ENCODE measurements around the gene EHBP1. TPM values are rescaled to one million over a fixed set of nuclear protein-coding genes. Genes with fewer than 3 reads are reported as not detected.

EHBP1 gene
- total and polyA plus RNA-seq, 7 donors = 3.9 to 20.2 (median 14.3) TPM

GRCh38 chr2:62844311-62845090, 139.0 kb downstream of the EHBP1 start:
- DNase-seq (no peak), ATAC-seq (no peak)
- Histone ChIP-seq H3K36me3 (ENCODE audit: insufficient read depth in 1 of 2, low read depth in 1 of 2) (no peaks in the 10 kb centered on the region), H3K27ac (no peak overlapping the region), H3K4me3 (no peak overlapping the region), H3K27me3 (ENCODE audit: insufficient read depth in 3 of 3, low read length in 2 of 3) (no peaks in the 10 kb centered on the region), H3K4me1 (no peaks in the 10 kb centered on the region), H3K9me3 (peaks cover 9% of the 10 kb centered on the region)
- no peak for TF ChIP-seq CTCF (IDR thresholded peaks at IDR 0.05)
- intact Hi-C loops (cut with DNase I) = no loop called here
- WGBS, 3 donors = 92 to 98% (median 95%) methylated on average over 1 of the region's 1 CpG

DNA sequence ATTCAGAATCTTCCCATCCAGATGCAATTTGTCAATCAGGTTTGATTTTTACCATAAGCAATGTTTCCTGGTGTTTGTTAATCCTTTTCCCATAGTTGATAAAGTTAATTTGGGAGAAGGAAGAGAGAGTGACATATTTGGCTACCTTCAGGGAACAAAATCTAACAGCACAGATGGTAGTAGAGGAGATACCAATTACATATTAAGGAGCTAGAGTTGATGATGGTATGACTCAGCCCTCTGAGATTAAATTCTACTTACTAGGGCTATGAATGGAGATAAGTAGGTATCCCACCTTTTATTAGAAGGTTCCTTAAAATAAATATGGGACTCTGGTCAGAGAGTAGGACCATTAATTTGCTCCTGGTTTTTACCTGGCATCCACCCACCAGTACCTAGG, 139.7 kb downstream of the EHBP1 start:
- no peak overlapping the region for H3K27ac ChIP-seq
- H3K36me3 ChIP-seq (ENCODE audit: insufficient read depth in 1 of 2, low read depth in 1 of 2) = no peaks in the 10 kb centered on the region
- intact Hi-C loops (cut with DNase I) = no loop called here
- TF ChIP-seq CTCF (IDR thresholded peaks at IDR 0.05) = no peak
- H3K9me3 ChIP-seq = peaks cover 9% of the 10 kb centered on the region
- no peak for ATAC-seq
- no peak for DNase-seq
- H3K4me3 ChIP-seq = no peak overlapping the region
- no peaks in the 10 kb centered on the region for H3K4me1 ChIP-seq
- H3K27me3 ChIP-seq (ENCODE audit: insufficient read depth in 3 of 3, low read length in 2 of 3) = no peaks in the 10 kb centered on the region

DNA sequence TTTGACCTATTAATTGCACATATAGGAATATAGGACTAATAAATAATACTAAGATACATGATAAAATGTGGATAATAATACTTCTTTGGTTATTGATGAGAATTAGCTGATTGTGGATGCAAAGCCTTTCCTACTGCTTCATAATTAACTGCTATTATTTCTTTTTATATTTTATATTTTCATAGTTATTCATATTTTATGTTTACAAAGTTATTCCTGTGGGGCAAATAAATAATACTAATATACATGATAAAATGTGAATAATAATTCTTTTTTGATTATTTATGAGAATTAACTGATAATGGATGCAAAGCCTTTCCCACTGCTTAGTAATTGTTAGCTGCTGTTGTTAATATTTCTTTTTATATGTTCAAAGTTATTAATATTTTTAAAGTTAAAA, 146.7 kb downstream of the EHBP1 start:
- DNase-seq (no peak), ATAC-seq (no peak)
- Histone ChIP-seq H3K4me3 (no peak overlapping the region), H3K9me3 (peaks cover 5% of the 10 kb centered on the region), H3K27ac (no peak overlapping the region), H3K4me1 (no peaks in the 10 kb centered on the region), H3K27me3 (ENCODE audit: insufficient read depth in 3 of 3, low read length in 2 of 3) (no peaks in the 10 kb centered on the region), H3K36me3 (ENCODE audit: insufficient read depth in 1 of 2, low read depth in 1 of 2) (no peaks in the 10 kb centered on the region)
- intact Hi-C loops (cut with DNase I) = no loop called here
- TF ChIP-seq CTCF (IDR thresholded peaks at IDR 0.05) = no peak

DNA sequence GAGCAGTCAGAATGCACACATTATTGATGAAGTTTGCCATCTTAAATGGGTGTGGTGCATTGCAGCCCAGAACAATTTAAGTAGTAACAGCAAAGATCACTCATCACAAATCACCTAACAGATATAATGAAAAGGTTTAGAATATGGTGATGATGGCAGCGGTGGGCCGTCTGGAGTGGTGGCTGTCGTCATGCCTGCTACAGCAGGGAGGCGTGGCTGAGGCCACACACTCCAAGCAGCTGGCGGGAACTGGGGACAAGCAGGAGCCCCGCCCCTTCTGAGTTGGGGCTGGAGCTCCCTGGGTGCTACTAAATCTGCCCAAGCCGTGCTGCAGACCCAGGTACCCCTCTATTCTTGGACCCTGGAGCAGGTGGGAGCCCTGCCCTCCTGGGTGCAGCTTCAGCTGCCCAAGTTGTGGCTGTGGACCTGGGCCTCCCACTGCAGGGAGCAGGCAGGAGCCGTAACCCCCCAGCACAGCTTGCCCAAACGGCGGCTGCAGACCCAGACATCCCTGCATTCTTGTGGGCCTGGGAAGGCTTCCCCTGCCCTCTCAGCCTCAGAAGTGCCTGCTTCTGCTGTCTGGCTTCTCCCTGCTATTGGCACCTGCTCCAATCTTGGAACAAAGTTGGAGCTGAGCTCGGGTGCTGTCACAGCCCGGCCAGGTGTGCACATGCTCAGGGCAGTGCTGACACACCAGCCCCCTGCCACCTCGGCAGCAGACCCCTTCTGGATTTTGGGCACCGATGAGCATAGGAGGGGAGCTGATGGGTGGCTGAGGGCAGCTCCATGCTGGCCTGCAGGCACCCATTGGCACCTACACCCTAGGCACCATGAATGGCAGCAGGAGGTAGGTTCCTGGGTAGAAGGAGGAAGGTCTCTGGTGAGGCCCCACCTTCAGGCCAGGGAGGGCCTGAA, 149.3 kb downstream of the EHBP1 start:
- H3K4me1 ChIP-seq = no peaks in the 10 kb centered on the region
- DNase-seq (no peak), ATAC-seq (no peak)
- no peaks in the 10 kb centered on the region for H3K27me3 ChIP-seq (ENCODE audit: insufficient read depth in 3 of 3, low read length in 2 of 3)
- WGBS, 3 donors = 96 to 97% (median 97%) methylated on average over 13 to 14 of the region's 14 CpGs
- peaks cover 5% of the 10 kb centered on the region for H3K9me3 ChIP-seq
- intact Hi-C loops (cut with DNase I) = no loop called here
- no peak overlapping the region for H3K4me3 ChIP-seq
- H3K27ac ChIP-seq = no peak overlapping the region
- no peak for TF ChIP-seq CTCF (IDR thresholded peaks at IDR 0.05)
- H3K36me3 ChIP-seq (ENCODE audit: insufficient read depth in 1 of 2, low read depth in 1 of 2) = peaks cover 0 to 11% of the 10 kb centered on the region in 2 donors
